Measurements from ENCODE around the gene SPTSSB.

DNA sequence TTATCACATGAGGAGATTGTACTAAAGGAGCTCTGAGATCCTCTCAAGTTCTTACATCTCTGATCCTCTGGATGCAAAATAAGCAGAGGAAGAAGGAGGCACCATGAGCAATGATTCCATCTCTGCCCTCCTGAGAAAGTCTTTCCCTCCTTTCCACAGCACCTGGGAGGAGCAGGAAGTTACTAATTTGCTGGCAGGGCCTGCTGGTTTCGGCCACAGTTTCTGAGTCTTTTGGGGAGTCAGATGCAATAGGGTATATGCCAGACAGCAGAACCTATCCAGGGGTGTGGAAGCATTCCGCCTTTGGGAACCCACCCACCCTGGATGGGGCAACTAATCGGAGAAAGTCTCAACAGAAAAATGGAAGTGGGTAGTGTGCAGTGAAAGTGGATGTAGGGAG is 38.5 kb upstream of the SPTSSB start:
- TF ChIP-seq POLR2A (IDR thresholded peaks at IDR 0.05; ENCODE audit: low read depth, low read length) (no peak), POLR2AphosphoS5 (IDR thresholded peaks at IDR 0.05; ENCODE audit: low read depth, low read length) (no peak)
